Measurements from ENCODE around the gene NPC2.

Gene NPC2

GRCh38 chr14:74501691-74502090 lies 8.6 kb upstream of the NPC2 start:
- DNase-seq = no peak

DNA sequence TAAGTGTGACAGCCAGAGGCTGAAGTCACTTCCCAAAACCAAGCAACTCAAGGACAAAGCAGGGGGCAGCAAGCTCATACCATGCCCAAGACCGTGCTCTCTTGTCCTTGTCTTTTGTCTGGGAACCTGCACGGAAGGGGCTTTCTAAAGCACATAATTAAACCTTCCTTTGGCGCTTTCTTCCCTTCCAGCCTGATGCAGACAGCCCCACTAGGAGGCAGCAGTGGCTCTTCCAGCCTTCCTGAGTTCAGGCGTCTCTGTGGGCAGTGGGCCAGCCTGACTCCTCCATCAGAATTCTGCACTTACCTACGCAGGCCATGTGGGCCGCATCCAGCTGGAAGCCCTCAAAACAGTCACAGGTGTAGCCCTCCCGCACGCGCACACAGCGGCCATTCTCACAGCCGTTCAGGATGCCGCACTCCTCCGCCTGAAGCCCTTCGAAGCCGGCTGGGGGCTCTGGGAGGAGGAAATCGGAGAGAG lies 8.1 kb upstream of the NPC2 start:
- DNase-seq = no peak

DNA sequence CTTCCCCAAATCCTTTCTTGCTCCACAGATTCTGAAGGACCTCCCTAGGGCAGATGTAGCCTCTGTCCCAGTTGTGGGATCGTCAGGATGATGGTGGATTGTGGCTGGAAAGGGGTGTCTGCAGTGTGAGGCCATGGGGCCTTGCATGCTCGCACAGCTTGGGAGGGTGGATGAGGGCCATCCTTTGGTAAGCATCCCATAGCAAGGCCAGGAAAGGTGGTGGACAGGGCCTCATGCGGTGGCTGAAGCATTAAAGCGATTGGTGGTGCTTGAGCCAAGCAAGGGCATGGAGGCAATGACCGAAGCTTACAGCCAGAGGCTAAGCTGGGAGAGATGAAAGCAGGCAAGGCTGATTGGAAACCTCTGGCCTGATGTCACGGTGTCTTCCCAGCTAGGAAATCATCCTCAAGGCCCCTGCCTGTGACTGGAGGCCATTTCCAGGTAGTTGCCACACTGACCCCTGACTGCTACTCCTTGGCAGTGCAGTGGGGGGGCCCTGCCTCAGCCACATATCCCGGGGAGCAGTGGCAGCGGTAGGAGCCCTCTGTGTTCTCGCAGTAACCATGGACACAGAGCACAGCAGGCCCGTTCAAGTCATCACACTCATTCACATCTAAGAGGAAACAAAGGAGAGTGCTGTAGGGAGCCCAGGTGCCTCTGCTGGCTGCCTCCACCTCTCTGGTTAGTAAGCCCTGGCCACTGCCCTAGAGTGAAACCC lies 7.5 kb upstream of the NPC2 start:
- DNase-seq = no peak

- DNase-seq = no peak
Measured at GRCh38 chr14:74495356-74495755, 2.3 kb upstream of the NPC2 start.

DNA sequence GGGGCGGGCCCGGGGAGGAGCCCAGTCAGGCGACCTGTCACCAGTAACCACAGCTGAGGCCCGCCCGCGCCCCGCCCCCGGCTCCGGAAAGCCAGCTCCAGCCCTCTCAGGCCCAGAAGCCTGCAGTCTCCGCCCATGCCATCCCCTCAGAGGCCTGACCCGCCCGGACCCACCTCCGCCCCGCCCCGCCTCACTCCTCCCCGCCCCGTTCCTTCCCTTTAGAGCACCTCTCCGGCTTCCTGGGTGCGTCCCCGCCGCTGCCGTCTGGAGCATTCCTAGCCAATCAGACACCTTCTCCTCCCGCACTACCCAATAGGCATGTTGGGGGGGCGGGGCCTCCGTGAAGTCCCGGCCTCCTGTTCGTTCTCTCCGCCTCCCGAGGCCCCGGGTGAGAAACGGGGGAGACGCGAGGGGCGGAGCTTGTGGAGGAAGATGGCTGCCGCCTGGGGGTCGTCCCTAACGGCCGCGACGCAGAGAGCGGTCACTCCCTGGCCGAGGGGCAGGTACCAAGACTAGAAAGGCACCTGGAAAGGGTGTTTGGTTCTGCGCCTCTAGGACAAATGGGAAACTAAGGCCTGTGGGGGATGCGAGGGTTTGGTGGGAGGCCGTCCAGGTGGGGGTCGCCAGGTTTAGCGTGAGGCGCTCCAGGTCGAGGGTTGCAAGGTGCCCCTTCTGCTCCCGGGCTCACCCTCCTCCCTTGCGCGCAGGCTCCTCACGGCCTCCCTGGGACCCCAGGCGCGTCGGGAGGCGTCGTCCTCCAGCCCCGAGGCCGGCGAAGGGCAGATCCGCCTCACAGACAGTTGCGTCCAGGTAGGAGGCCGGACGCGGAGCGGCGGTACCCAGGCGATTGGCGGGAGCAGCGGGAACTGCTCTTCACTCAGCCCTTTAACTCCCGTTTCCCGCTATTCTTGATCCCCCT lies 497 bp upstream of the NPC2 start, which contains the start of gene ISCA2:
ISCA2 (plus strand) TSS at position 423 of the 919 bp plus-strand sequence; CDS start at position 433, 10 bp downstream.
- DNase-seq = peak; percentile 98 to 99

DNA sequence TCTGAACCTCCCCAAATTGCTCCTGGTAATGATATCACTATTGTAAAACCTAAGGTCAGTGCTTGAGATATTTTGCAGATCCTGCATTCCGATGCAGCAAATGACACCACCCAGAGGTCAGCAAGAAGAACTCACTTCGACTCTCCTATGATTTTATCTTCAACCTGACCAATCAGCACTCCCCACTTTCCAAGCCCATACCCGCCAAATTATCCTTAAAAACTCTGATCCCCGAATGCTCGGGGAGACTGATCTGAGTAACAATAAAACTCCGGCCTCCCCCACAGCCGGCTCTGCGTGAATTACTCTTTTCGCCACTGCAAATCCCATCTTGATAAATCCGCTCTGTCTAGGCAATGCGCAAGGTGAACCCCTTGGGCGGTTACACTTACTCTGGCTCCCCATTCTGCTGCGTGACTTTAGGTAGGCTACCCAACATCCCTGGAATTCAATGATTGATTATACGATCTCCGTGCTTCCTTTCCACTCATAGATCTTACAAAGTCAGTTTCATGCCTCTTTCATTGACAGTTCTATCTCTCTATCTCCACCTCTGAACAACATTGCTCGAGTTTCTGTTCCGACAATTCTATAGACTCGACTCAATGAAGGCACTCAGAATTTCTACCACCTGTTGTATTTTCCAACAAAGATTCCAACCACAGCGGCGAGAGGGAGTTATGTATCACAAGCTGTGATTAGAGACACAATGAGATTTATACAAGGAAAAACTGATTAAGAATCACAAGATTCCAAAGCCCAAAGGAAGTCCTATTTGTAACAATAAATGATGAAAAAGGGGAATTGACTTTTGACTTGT lies 939 bp downstream of the NPC2 start:
- DNase-seq = peak; percentile 54 to 71

- DNase-seq = peak in 1 of 2 donors; percentile 32
Measured at GRCh38 chr14:74490486-74490885, 2.6 kb downstream of the NPC2 start.

DNA sequence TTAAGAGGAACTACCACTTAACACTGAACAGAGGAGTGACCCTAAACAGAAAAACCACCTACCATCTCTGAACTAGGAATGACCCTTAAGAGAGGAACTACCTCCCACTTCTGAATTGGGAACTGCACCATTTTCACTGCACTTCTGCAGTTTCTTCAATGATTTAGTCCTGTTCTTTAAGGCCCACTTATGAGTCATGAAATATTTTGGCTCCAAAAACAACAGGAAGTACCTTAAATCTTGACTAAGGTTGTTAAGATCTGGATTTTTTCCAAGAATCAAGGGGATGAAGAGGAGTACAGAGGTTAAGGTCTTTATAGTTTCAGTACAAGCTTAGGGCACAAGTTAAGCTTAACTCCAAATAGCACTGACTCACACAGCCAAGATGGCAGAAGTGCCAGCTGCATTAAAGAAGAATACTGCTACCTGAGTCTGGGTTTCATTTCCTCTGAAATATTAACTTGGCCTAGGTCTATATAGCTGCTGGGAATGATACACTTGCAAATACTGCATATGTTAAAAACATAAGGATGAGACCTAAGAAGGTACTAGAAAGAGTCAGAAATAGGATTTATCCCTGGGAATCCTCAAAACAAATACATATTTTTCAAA lies 4.2 kb downstream of the NPC2 start:
- DNase-seq = peak; percentile 90 to 93

- DNase-seq = no peak
Measured at GRCh38 chr14:74486164-74486563, 6.9 kb downstream of the NPC2 start.

DNA sequence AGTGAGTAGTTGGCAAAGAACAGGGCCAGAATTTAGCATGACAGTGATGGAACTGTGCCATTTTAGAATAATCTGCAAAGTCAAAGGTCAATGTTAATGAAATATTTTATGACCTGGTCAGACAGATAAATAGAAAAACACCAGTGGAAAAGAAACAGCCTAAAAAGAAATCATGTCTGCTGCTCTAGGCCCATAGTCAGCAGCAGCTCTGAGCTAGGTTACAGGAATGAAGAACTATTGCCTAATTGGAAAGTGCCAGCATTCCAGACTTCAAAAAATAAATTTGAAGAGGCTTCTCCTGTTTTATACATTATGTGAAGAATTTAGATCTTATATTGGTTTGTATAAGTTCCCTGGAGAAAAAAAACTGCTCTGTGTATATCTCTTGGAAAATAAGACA lies 9.8 kb downstream of the NPC2 start:
- no peak for DNase-seq

DNA sequence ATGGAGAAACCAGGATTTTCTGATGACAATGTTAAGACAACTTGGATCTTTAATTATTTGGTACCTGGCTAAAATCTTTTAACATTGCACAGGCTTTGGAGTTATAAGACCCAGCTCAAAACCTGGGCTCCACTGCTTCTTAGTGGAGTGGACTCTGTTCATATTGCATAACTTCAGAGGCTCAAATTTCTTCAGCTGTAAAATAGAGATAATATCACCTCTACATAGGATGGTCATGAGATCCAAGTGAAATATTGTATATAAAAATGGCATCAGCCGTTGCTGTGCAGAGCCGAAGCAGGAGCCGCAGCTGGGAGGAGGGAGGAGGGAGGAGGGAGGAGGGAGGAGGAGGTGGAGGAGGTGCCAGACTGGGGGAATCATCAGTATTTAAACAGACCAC lies 10.5 kb downstream of the NPC2 start:
- DNase-seq = no peak

GRCh38 chr14:74480046-74480445 lies 13.1 kb downstream of the NPC2 start:
- DNase-seq = no peak

DNA sequence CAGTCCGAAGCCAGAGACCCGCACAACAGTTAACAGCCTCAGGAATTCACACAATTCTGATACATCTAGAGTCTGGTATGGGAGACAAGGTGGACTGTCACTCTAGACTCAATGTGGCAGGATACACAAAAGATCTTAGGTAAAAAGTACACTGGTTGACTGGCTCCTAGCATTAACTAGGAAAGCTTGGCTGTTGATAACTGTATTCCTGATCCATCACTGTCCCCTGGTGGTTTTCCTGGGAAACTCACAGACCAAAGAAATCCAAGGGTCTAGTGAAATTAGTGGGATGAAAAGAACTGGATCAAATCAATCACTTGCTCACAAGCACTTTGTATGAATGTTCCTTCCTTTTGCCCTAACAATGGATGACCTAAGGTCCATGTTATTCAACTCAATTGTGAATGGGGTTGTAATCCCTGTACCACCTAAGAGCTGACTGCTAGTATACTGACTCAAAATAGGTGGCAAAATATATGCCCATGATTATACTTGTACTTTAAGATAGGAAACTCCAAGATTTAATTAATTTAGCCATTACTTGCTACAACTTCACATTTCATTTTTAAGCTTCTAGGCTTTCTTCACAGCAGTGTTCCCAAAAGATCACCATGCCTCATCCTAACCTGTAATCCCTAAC lies 14.0 kb downstream of the NPC2 start:
- DNase-seq = no peak

DNA sequence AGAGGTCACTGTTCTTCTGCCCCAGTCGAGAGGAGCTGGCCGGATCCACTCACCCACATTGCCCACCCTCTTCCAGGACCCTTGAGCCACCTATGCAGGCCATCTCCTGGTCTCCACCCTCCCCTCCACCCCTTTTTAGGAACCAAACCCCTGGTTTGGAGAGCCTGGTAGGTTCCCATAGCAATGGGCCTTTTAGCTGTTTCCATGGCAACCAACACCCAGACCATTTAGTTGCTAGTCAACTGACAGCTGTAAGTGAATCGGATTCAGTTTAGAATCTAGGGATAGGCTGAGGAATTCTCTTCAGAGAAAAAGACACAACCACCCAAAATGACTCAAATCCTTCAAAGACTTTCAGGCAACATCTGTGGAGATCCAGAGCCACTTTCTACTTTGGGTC lies 16.5 kb downstream of the NPC2 start:
- no peak for DNase-seq

DNA sequence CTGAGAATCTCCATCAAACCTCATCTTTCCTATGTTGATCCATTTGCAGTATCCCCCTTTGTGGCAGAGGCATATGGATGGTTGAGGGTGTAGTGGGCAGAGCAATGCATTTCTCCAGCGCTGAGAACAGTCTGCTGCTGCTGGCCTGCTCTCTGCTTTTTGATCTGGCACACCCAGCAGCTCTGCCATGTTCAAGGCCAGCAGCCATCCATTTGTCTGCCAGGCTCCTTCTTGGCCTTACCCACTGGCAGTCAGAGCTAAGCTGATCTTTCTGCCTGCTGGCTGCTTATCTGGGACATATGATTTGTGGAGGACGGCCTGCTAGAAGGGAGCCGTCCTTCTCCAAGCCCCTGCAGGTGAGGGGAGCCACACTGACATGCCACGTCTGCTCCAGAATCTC lies 17.0 kb downstream of the NPC2 start:
- no peak for DNase-seq

DNA sequence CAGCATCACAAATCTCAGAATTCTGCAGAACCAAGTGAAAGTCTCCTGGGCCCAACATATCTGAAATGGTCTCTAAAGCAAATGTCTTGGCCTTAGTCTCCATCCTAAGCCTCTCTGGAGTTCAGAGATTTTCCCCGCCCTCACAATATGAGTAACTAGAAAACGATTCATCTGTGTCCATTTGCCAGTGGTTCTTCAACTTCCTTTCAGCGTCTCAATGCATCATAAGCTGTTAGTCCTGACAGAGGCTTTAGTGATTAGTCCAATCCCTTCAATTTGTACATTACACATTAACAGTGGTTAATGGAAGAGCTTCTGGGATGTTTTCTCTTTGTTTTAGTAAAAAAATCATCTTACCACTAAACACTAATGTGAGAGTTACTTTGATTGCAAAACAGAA lies 17.4 kb downstream of the NPC2 start:
- peak in 1 of 2 donors; percentile 18 for DNase-seq

DNA sequence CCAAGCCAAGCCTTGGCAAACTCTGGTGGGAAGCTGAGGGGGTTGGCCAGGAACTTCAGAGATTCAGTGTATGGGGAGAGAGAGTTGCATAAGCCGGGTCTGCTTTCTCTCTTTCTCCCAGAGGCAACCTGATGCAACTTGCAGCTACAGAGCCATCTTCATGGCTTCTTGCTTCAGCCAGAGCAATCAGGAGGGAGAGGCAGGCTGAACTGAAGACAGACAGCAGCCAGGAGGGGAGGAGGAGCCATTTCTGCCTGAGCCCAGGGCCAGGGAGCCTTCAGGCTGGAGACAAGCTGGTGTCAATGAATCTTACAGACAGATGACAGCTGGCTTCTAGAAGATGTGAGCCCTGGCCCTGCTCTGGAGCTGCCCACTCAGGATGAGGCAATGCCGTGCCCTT lies 18.7 kb downstream of the NPC2 start:
- peak; percentile 16 to 59 for DNase-seq

- peak; percentile 70 to 72 for DNase-seq
Measured at GRCh38 chr14:74472601-74473000, 20.5 kb downstream of the NPC2 start.

DNA sequence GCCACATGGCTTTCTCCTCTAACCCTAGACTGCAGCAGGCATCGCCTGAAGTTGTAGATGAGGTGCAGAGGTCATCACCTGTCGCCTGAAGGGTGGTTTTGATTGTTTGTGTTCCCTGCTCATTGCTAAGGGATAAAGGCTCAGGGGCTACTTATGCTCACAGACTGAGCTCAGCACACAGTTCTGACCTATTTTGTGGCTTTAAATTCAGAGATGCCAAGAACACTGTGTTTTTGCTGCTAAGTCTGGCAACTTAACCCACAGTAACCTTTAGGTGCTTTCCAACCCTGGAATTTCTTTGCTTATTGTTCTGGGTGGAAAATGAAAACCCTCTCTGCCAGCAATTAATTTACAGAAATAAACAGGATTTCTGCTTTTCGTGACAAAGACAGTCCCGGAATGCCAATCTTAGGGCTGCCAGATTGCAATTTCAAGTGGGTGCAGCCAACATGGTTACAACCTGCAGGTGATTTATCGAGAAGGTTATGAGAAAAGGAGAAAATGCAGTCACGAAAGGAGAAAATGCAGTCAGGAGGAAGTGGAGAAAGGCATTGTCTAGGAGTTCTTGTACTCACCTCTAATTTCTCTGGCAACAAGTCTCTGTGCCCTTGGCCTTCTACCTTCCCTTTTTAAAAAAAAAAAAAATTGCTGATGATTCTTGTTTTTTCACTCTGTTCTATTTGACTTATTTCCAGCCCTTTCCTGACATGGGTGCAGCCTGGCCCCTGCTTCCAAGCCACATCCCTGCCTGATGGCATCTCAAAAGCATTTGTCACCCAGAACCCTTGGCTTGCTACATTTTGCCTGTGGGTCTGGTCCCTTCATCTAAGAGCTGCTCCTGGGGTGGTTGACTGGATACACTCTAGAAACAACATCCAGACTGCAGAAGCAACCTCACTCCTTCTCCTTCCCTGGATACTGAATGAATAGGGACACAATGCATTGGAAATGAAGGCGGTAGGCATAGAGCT lies 23.3 kb downstream of the NPC2 start:
- DNase-seq = no peak

GRCh38 chr14:74468513-74468912 lies 24.6 kb downstream of the NPC2 start:
- no peak for DNase-seq

DNA sequence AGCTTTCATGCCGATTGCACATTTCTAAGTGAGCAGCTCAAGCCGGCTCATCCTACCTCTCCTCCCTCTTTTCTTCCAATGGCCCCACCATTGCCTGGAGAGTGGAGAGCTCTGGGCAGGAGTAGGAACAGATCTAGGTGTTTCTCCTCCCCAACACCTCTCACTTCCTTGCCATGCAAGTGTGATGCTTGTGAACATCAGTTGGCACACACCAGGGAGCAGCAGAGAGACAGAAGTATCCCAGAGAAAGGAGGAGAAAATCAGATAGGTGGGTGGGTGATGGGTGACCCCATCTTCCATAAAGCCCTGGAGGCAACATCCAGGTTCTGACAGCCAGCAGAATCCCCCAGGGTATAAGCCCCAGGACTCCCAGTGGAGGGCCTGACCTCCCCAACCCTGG lies 27.8 kb downstream of the NPC2 start:
- no peak for DNase-seq

Data from inflammatory macrophage treated with lipopolysaccharide for 1 hour (primary cell).